HepG2 (cell line): ENCODE results near the gene CRIP1. TPM values are rescaled to one million over a fixed set of nuclear protein-coding genes. Genes with fewer than 3 reads are reported as not detected.

ENCODE experiments used
- AFF4 ChIP-seq: sonication (generic); formaldehyde crosslinking; IDR thresholded peaks from 2 replicates; pipeline ENCODE4 v1.4.0; 2020; ENCODE audit warnings: missing genetic modification reagents
- CSRNP2 ChIP-seq: sonication (generic); formaldehyde crosslinking; conservative IDR thresholded peaks from 2 replicates; pipeline ENCODE4 v1.8.0; 2022; ENCODE audit warnings: low read depth, missing genetic modification reagents
- KDM2A ChIP-seq: sonication (generic); formaldehyde crosslinking; IDR thresholded peaks from 2 replicates; pipeline ENCODE4 v1.4.0; 2020; ENCODE audit warnings: low read depth, missing genetic modification reagents, borderline replicate concordance
- MTERF4 ChIP-seq: sonication (generic); formaldehyde crosslinking; IDR thresholded peaks from 2 replicates; pipeline ENCODE4 v1.8.0; 2023; ENCODE audit warnings: mild to moderate bottlenecking, missing genetic modification reagents
- PCBP1 ChIP-seq: fragments of 200-400 bp; formaldehyde crosslinking; IDR thresholded peaks from 2 replicates; pipeline ENCODE4 v1.6.1; 2017; ENCODE audit warnings: mild to moderate bottlenecking, low read depth, low read length, borderline replicate concordance
- RFX3 ChIP-seq: IDR thresholded peaks from 2 replicates; pipeline ENCODE4 v1.6.1; 2016; ENCODE audit warnings: missing biosample characterization, missing genetic modification reagents
- RFXAP ChIP-seq: sonication (generic); formaldehyde crosslinking; IDR thresholded peaks from 2 replicates; pipeline ENCODE4 v1.4.0; 2020; ENCODE audit warnings: missing genetic modification reagents, borderline replicate concordance
- SP1 ChIP-seq, 2 experiments: fragments of 450-650 bp in 1 of 2; sonication (generic) in 1 of 2; formaldehyde crosslinking in 1 of 2; IDR thresholded peaks; 2 replicates each; pipeline versions ENCODE4 v1.4.0 to v1.6.1; 2016 to 2020; ENCODE audit warnings: missing genetic modification reagents in 1 of 2
- TFDP1 ChIP-seq: IDR thresholded peaks from 2 replicates; pipeline ENCODE4 v1.6.1; 2016; ENCODE audit warnings: missing compliant biosample characterization, missing genetic modification reagents, borderline replicate concordance
- YEATS2 ChIP-seq: sonication (generic); formaldehyde crosslinking; IDR thresholded peaks from 2 replicates; pipeline ENCODE4 v1.4.0; 2020; ENCODE audit warnings: missing genetic modification reagents, borderline replicate concordance
- ZKSCAN8 ChIP-seq: IDR thresholded peaks from 2 replicates; pipeline ENCODE4 v1.6.1; 2016; ENCODE audit warnings: borderline replicate concordance, missing genetic modification reagents, missing compliant biosample characterization
- ZNF549 ChIP-seq: sonication (generic); formaldehyde crosslinking; IDR thresholded peaks from 2 replicates; pipeline ENCODE4 v1.5.0; 2020; ENCODE audit warnings: missing genetic modification reagents
- ZNF7 ChIP-seq: IDR thresholded peaks from 2 replicates; pipeline ENCODE4 v1.6.1; 2016; ENCODE audit warnings: missing biosample characterization, missing genetic modification reagents
- ZNF775 ChIP-seq: sonication (generic); formaldehyde crosslinking; IDR thresholded peaks from 2 replicates; pipeline ENCODE4 v1.4.0; 2020; ENCODE audit warnings: missing genetic modification reagents, mild to moderate bottlenecking, moderate library complexity, borderline replicate concordance
- polyA plus RNA-seq, 8 experiments: library from polyadenylated mRNA; depleted of rRNA in 3 of 8; stranded (reverse) in 7 of 8; unstranded in 1 of 8; fragments of >200 nt; fragmentation: Illumina TruSeq in 4 of 8; extraction: Trizol in 4 of 8; gene quantifications; 2 replicates each; pipeline versions ENCODE4 v1.2.1 to v1.2.3, GENCODE V29; 2011 to 2016; ENCODE audit warnings: low read depth in 4 of 8, missing spikeins in 1 of 8, mixed read lengths in 1 of 8; ENCODE audit not compliant: insufficient read depth in 1 of 8
- total RNA-seq, 5 experiments: library from RNA; depleted of rRNA; stranded (reverse); fragments of >200 nt; fragmentation: Illumina TruSeq; extraction: Trizol; gene quantifications; 2 replicates each; pipeline ENCODE4 v1.2.3, GENCODE V29; 2016; ENCODE audit warnings: low read depth in 1 of 5

Gene CRIP1
- total and polyA plus RNA-seq, 2 of the 13 experiments (the other 11 are each of a cell fraction or from before 2014, with no cell fraction given) = 53.9 to 59.5 TPM

- TF ChIP-seq RFXAP (peak; percentile 56; the same call in 1 of the 2 replicates), ZNF775 (CRISPR knock-in tag) (no peak), AFF4 (CRISPR knock-in tag) (no peak), CSRNP2 (CRISPR knock-in tag) (no peak), KDM2A (peak; percentile 44; the same call in 1 of the 2 replicates), YEATS2 (no peak), MTERF4 (CRISPR knock-in tag) (no peak), SP1 (IDR thresholded peaks at IDR 0.05) (no peak), SP1 (CRISPR knock-in tag; IDR thresholded peaks at IDR 0.05) (peak; percentile 54), ZKSCAN8 (CRISPR knock-in tag) (no peak), RFX3 (CRISPR knock-in tag) (no peak; the same call in 1 of the 2 replicates), PCBP1 (no peak), TFDP1 (CRISPR knock-in tag) (peak; percentile 53; the same call in 1 of the 2 replicates), ZNF7 (CRISPR knock-in tag) (no peak), ZNF549 (no peak)
Measured at GRCh38 chr14:105499256-105500035, 12.8 kb downstream of the CRIP1 start (continued).
